Measurements from ENCODE around the gene RPL13. TPM values are rescaled to one million over a fixed set of nuclear protein-coding genes. Genes with fewer than 3 reads are reported as not detected.

Gene RPL13
- total and polyA plus RNA-seq, 10 of the 15 experiments (the other 5 are each of a cell fraction or from before 2014, with no cell fraction given) = 386 to 9,428 (median 2,486) TPM

DNA sequence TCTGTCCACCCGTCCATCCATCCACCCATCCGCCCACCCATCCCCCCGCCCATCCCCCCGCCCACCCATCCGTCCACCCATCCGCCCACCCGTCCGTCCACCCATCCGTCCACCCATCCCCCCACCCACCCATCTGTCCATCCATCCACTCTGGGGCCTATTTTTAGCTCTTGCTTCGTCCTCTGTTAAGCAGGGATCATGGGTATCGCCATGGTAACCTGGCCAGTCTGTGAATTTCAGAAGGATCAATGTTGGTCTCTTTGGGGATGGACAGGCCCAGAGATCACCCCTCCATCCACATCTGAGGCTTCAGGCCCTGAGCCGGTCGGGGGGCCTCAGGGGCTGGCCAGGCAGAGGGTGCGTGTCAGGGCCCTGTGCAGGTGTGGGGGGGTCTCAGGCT is 37.7 kb downstream of the RPL13 start:
- no peak overlapping the region for H3K4me3 ChIP-seq
- H3K79me2 ChIP-seq (ENCODE audit: control insufficient read depth, insufficient read depth, low read length) = no peaks in the 10 kb centered on the region
- WGBS (ENCODE audit: insufficient coverage, insufficient replicate concordance, low lambda C conversion rate, missing lambda C conversion rate) = 29% methylated on average over 9 of the region's 14 CpGs
- BruUV-seq (replicated peaks) = no TSS peak
- H3K27ac ChIP-seq (ENCODE audit: control insufficient read depth, insufficient read depth) = no peak overlapping the region
- CTCF ChIA-PET = no interaction called here
- intact Hi-C loops (cut with micrococcal nuclease; ENCODE audit: unreplicated experiment) (no loop called here), in situ Hi-C loops (cut with MboI) (no loop called here)
- RAD21 ChIA-PET (ENCODE audit: unreplicated experiment) = no interaction called here
- H3K4me1 ChIP-seq (ENCODE audit: control insufficient read depth, insufficient read depth, low read length) = no peaks in the 10 kb centered on the region
- H3K27me3 ChIP-seq (replicated peaks in 1 of 2; ENCODE audit: control insufficient read depth in 2 of 2, insufficient read depth in 2 of 2, low read length in 1 of 2) = no peaks in the 10 kb centered on the region
- no peak for DNase-seq (ENCODE audit: low read depth, low spot score)
- H4K20me1 ChIP-seq (ENCODE audit: control insufficient read depth, insufficient read depth) = no peaks in the 10 kb centered on the region
- no peak overlapping the region for H3K4me2 ChIP-seq (ENCODE audit: control insufficient read depth, insufficient read depth)
- H3K36me3 ChIP-seq (ENCODE audit: control insufficient read depth in 2 of 2, insufficient read depth in 2 of 2, low read length in 1 of 2) = no peaks in the 10 kb centered on the region; a peak in 1 of 4 replicates
- FAIRE-seq = no peak
- no peaks in the 10 kb centered on the region for H3K9me3 ChIP-seq (replicated peaks; ENCODE audit: control insufficient read depth, insufficient read depth, low read length)
- no peak overlapping the region for H2AFZ ChIP-seq (ENCODE audit: control insufficient read depth, low read depth, low read length)
- TF ChIP-seq CHD4 (IDR thresholded peaks at IDR 0.05) = no peak
- no peak for TF ChIP-seq CREB1 (IDR thresholded peaks at IDR 0.05; ENCODE audit: low read depth)
- no peak for TF ChIP-seq NRF1 (conservative IDR thresholded peaks at IDR 0.05; ENCODE audit: low read depth, low read length)
- TF ChIP-seq SMARCA5 (IDR thresholded peaks at IDR 0.05) = no peak
- TF ChIP-seq ZSCAN29 (IDR thresholded peaks at IDR 0.05) = no peak
- no peak for TF ChIP-seq MXI1 (IDR thresholded peaks at IDR 0.05; ENCODE audit: low read depth, low read length)
- no peak for TF ChIP-seq RAD51 (IDR thresholded peaks at IDR 0.05)
- TF ChIP-seq STAT1 (conservative IDR thresholded peaks at IDR 0.05) = no peak
- TF ChIP-seq, protein P1, sequence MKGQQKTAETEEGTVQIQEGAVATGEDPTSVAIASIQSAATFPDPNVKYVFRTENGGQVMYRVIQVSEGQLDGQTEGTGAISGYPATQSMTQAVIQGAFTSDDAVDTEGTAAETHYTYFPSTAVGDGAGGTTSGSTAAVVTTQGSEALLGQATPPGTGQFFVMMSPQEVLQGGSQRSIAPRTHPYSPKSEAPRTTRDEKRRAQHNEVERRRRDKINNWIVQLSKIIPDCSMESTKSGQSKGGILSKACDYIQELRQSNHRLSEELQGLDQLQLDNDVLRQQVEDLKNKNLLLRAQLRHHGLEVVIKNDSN (IDR thresholded peaks at IDR 0.05; ENCODE audit: borderline replicate concordance, extremely low read length, insufficient read depth, low read depth, low read length) = no peak
- TF ChIP-seq RUNX3 (IDR thresholded peaks at IDR 0.05; ENCODE audit: low read length) = no peak
- TF ChIP-seq JUNB (IDR thresholded peaks at IDR 0.05) = no peak
- no peak for TF ChIP-seq BMI1 (IDR thresholded peaks at IDR 0.05; ENCODE audit: borderline replicate concordance)
- no peak for TF ChIP-seq GATAD2B (conservative IDR thresholded peaks at IDR 0.05; ENCODE audit: low read depth)
- no peak for TF ChIP-seq HDGF (IDR thresholded peaks at IDR 0.05)
- TF ChIP-seq SREBF1 (IDR thresholded peaks at IDR 0.05; ENCODE audit: low read length) = no peak
- TF ChIP-seq, protein P2, sequence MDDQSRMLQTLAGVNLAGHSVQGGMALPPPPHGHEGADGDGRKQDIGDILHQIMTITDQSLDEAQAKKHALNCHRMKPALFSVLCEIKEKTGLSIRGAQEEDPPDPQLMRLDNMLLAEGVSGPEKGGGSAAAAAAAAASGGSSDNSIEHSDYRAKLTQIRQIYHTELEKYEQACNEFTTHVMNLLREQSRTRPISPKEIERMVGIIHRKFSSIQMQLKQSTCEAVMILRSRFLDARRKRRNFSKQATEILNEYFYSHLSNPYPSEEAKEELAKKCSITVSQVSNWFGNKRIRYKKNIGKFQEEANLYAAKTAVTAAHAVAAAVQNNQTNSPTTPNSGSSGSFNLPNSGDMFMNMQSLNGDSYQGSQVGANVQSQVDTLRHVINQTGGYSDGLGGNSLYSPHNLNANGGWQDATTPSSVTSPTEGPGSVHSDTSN (IDR thresholded peaks at IDR 0.05; ENCODE audit: insufficient replicate concordance, low read depth, low read length) = no peak
- TF ChIP-seq NFYB (IDR thresholded peaks at IDR 0.05; ENCODE audit: insufficient read depth, low read depth, low read length) = no peak
- ATAC-seq = no peak
- POLR2A ChIA-PET = no interaction called here
- SMC1A ChIA-PET (ENCODE audit: uncharacterized antibody, unreplicated experiment) = no interaction called here
- no peak overlapping the region for H3K9ac ChIP-seq (ENCODE audit: control insufficient read depth, insufficient read depth, low read length)
